Measurements from ENCODE around the gene NABP1. TPM values are rescaled to one million over a fixed set of nuclear protein-coding genes. Genes with fewer than 3 reads are reported as not detected.

Gene NABP1
- polyA plus RNA-seq, 1 of the 3 experiments (the other 2 are of a cell fraction), result 19.1 TPM

GRCh38 chr2:191661097-191661924 lies 16.6 kb upstream of the NABP1 start:
- peaks cover 0 to 6% of the 10 kb centered on the region in 2 experiments; a peak in 1 of 4 replicates for H3K4me1 ChIP-seq (ENCODE audit: control insufficient read depth in 1 of 2, insufficient read depth in 2 of 2, low read depth in 1 of 2, low read length in 1 of 2)
- no peak overlapping the region for H3K4me2 ChIP-seq
- H3K9ac ChIP-seq, result no peak overlapping the region
- 83% methylated on average over 2 of the region's 2 CpGs for WGBS (ENCODE audit: low lambda C conversion rate)
- CTCF ChIA-PET, result no interaction called here
- no peak overlapping the region for H3K4me3 ChIP-seq (ENCODE audit: low read depth in 2 of 2, low read length in 1 of 2)
- peaks cover 20% of the 10 kb centered on the region for H3F3A ChIP-seq (replicated peaks; ENCODE audit: insufficient read depth)
- H3K9me2 ChIP-seq, result no peaks in the 10 kb centered on the region
- H3K79me2 ChIP-seq (ENCODE audit: insufficient read depth), result no peaks in the 10 kb centered on the region
- H3K36me3 ChIP-seq (replicated peaks in 1 of 2; ENCODE audit: control insufficient read depth in 1 of 2, insufficient read depth in 2 of 2, low read length in 1 of 2), result peaks cover 0 to 4% of the 10 kb centered on the region in 2 experiments
- H3K27me3 ChIP-seq (ENCODE audit: insufficient read depth), result no peaks in the 10 kb centered on the region
- H4K20me1 ChIP-seq (ENCODE audit: insufficient read depth), result no peaks in the 10 kb centered on the region
- POLR2A ChIA-PET, result no interaction called here
- TF ChIP-seq PBX3 (IDR thresholded peaks at IDR 0.05) (no peak), YY1 (IDR thresholded peaks at IDR 0.05; ENCODE audit: low read depth) (no peak), TEAD4 (IDR thresholded peaks at IDR 0.05; ENCODE audit: borderline replicate concordance, insufficient read depth) (no peak), SMC3 (IDR thresholded peaks at IDR 0.05; ENCODE audit: low read depth, low read length) (no peak), FOSL2 (IDR thresholded peaks at IDR 0.05; ENCODE audit: borderline replicate concordance, low read depth) (no peak), NRF1 (IDR thresholded peaks at IDR 0.05; ENCODE audit: low read depth, low read length) (no peak), ZBTB33 (IDR thresholded peaks at IDR 0.05; ENCODE audit: borderline replicate concordance, low read depth) (no peak), ELF1 (IDR thresholded peaks at IDR 0.05) (no peak), RCOR1 (IDR thresholded peaks at IDR 0.05; ENCODE audit: low read length) (no peak), POLR2AphosphoS5 (IDR thresholded peaks at IDR 0.05; ENCODE audit: low read depth, low read length) (no peak)
- TF ChIP-seq, protein P1, sequence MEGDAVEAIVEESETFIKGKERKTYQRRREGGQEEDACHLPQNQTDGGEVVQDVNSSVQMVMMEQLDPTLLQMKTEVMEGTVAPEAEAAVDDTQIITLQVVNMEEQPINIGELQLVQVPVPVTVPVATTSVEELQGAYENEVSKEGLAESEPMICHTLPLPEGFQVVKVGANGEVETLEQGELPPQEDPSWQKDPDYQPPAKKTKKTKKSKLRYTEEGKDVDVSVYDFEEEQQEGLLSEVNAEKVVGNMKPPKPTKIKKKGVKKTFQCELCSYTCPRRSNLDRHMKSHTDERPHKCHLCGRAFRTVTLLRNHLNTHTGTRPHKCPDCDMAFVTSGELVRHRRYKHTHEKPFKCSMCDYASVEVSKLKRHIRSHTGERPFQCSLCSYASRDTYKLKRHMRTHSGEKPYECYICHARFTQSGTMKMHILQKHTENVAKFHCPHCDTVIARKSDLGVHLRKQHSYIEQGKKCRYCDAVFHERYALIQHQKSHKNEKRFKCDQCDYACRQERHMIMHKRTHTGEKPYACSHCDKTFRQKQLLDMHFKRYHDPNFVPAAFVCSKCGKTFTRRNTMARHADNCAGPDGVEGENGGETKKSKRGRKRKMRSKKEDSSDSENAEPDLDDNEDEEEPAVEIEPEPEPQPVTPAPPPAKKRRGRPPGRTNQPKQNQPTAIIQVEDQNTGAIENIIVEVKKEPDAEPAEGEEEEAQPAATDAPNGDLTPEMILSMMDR (IDR thresholded peaks at IDR 0.05), result no peak
- TF ChIP-seq, protein P2, sequence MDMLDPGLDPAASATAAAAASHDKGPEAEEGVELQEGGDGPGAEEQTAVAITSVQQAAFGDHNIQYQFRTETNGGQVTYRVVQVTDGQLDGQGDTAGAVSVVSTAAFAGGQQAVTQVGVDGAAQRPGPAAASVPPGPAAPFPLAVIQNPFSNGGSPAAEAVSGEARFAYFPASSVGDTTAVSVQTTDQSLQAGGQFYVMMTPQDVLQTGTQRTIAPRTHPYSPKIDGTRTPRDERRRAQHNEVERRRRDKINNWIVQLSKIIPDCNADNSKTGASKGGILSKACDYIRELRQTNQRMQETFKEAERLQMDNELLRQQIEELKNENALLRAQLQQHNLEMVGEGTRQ (IDR thresholded peaks at IDR 0.05; ENCODE audit: borderline replicate concordance, low read depth, low read length), result no peak
- TF ChIP-seq, protein P3, sequence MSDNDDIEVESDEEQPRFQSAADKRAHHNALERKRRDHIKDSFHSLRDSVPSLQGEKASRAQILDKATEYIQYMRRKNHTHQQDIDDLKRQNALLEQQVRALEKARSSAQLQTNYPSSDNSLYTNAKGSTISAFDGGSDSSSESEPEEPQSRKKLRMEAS (IDR thresholded peaks at IDR 0.05; ENCODE audit: low read depth), result no peak
- H2AFZ ChIP-seq (ENCODE audit: low read depth), result 0 out of 2 replicates have a peak overlapping the region, but pooled peaks have one; percentile 12
- no peak for DNase-seq
- H3K9me3 ChIP-seq, result no peaks in the 10 kb centered on the region
- H3K27ac ChIP-seq (ENCODE audit: low read depth in 2 of 2, low read length in 1 of 2), result no peak overlapping the region
